Measurements from ENCODE around the gene ZCCHC24. TPM values are rescaled to one million over a fixed set of nuclear protein-coding genes. Genes with fewer than 3 reads are reported as not detected.

ZCCHC24 gene
- total RNA-seq, 1 donor from 2014 or later: 1.6 TPM

DNA sequence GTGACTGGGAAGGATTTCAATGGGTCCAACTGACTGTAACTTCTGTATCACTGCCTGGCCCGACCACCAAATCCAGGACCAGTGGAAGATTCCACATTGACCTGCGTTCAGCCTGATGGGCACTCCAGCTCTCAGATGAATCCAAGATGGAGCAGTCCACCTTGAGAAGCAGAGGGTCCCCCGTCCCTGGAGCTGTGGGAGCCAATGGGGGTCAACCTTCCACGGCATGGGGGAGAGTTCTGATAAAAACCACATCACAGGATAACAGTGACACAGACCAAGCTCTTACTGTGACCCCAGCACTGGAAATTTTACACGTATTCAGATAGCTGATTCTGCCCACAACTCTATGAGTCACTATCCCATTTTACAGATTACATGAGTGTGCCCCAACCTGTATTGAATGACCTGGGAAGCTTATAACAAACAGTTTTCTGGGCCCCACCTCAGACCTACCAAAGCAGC, 11.2 kb downstream of the ZCCHC24 start:
- no peaks in the 10 kb centered on the region for H3K36me3 Mint-ChIP-seq (ENCODE audit: insufficient read depth)
- H3K27ac Mint-ChIP-seq: no peak overlapping the region
- TF ChIP-seq, protein P1, sequence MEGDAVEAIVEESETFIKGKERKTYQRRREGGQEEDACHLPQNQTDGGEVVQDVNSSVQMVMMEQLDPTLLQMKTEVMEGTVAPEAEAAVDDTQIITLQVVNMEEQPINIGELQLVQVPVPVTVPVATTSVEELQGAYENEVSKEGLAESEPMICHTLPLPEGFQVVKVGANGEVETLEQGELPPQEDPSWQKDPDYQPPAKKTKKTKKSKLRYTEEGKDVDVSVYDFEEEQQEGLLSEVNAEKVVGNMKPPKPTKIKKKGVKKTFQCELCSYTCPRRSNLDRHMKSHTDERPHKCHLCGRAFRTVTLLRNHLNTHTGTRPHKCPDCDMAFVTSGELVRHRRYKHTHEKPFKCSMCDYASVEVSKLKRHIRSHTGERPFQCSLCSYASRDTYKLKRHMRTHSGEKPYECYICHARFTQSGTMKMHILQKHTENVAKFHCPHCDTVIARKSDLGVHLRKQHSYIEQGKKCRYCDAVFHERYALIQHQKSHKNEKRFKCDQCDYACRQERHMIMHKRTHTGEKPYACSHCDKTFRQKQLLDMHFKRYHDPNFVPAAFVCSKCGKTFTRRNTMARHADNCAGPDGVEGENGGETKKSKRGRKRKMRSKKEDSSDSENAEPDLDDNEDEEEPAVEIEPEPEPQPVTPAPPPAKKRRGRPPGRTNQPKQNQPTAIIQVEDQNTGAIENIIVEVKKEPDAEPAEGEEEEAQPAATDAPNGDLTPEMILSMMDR (IDR thresholded peaks at IDR 0.05; ENCODE audit: unreplicated experiment): no peak
- DNase-seq (ENCODE audit: low spot score, unreplicated experiment): no peak
- peaks cover 5% of the 10 kb centered on the region for H3K4me1 Mint-ChIP-seq (ENCODE audit: low read depth)
- no peaks in the 10 kb centered on the region for H3K9me3 Mint-ChIP-seq (ENCODE audit: low read depth)
- H3K27me3 Mint-ChIP-seq: peaks cover 15% of the 10 kb centered on the region
- no peak overlapping the region for H3K4me3 Mint-ChIP-seq (ENCODE audit: low read depth)

DNA sequence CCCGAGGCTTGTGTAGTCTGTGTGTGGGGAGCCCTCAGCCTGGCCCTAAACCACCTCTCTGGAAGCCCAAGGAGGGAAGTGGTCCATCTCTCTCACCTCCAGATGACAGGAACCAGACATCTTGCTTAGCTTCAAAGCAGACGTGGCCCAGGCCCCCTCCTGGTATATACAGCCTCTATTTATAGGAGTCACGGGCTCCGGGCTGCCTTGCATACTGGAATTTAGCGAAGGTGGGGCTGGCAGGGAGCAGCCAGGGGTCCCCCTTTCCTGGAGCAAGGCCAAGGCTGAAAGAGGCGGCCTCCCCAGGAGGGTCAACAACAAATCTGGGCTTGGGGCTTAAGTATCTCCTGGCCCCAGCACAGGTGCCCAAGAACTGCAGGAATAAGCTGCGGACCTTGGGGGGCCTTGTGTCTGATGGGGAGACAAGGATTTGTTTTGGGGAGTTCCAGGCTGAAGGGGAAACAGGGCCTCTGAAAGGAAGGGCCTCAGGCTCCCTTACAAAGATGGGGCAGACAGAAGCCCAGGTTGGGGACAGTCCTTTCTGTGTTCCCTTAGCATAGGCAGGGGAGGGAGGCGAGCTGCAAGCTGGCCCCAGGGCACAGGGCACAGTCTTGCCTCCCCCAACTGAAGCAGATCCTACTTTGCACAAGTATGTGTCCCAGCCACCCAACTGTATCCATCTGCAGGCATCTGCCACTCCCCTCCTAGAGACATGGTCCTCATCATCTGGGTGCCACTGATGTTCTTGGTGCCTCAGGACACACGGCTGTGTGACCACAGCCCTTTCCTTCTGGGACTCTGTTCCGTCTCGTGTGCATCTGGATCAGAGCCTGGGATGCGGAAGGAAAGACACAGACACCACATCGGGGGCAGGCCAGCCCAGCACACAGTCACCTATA, 11.9 kb downstream of the ZCCHC24 start:
- Mint-ChIP-seq H3K36me3 (ENCODE audit: insufficient read depth) (peaks cover 1% of the 10 kb centered on the region), H3K27me3 (peaks cover 15% of the 10 kb centered on the region), H3K4me1 (ENCODE audit: low read depth) (peaks cover 5% of the 10 kb centered on the region), H3K27ac (no peak overlapping the region), H3K9me3 (ENCODE audit: low read depth) (no peaks in the 10 kb centered on the region), H3K4me3 (ENCODE audit: low read depth) (no peak overlapping the region)
- TF ChIP-seq, protein P1 (IDR thresholded peaks at IDR 0.05; ENCODE audit: unreplicated experiment): no peak
- no peak for DNase-seq (ENCODE audit: low spot score, unreplicated experiment)

DNA sequence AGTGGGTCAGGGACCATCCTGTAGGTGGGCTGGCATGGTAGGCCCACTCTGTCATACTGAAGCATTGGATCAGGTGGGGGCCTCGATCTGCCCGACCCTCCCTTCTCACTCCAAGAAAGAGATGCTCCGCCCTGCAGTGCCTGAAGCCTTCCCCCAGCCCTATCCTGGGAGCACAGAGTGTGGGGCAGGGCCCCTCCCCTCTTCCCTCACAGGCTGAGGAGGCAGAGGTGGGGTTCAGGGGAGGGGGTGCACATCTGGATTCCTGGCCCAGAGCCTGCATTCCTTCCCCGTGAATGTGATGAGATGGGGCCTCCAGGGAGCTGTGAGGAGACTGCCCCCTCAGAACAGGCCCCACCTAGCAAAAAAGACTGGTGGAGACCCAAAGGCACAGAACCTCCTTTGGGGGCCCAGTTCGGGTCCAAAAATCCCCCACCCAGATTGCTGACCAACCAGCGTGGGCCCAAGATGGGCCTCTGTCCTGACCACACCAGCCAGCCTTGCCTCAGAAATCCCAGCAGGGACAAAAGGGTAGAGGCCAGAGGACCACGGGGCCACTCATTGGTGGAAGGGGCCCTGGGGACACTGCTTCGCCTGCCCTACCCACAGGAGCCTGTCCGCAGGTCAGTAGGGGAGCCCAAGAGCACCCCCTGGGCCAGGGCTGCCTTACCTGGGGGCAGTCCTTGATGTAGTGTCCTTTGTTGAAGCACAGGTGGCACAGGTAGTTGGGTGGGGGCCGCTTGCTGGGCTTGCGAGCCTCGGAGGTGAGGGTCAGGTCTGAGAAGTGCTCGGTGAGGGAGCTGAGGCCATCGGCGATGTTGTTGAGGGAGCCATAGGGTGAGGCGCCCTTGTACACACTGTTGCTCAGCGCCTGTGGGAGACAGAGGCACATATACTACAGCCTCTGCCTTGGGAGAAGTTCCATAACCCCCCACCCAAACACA, 13.3 kb downstream of the ZCCHC24 start:
- TF ChIP-seq, protein P1 (IDR thresholded peaks at IDR 0.05; ENCODE audit: unreplicated experiment): no peak
- H3K27me3 Mint-ChIP-seq: peaks cover 5% of the 10 kb centered on the region
- no peaks in the 10 kb centered on the region for H3K9me3 Mint-ChIP-seq (ENCODE audit: low read depth)
- H3K4me1 Mint-ChIP-seq (ENCODE audit: low read depth): peaks cover 5% of the 10 kb centered on the region
- H3K4me3 Mint-ChIP-seq (ENCODE audit: low read depth): no peak overlapping the region
- H3K27ac Mint-ChIP-seq: no peak overlapping the region
- peaks cover 4% of the 10 kb centered on the region for H3K36me3 Mint-ChIP-seq (ENCODE audit: insufficient read depth)
- no peak for DNase-seq (ENCODE audit: low spot score, unreplicated experiment)

DNA sequence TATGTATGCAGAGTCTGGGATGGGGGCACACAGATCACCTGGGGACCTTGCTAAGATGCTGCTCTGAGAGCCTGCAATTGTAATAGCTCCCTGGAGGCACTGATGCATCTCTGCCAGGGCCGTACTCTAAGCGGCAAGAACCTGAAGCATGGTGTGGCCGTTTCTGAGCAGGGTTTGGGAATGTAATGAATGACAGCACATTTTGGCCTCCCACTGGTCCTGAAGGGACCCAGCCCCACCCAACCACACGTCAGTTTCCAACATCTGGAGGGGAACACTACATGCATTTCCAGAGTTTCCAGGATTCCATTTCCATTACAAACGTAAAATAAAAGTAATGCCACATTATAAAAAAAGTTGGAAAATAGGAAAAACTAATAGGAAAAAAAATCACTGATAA, 14.0 kb downstream of the ZCCHC24 start:
- TF ChIP-seq, protein P1 (IDR thresholded peaks at IDR 0.05; ENCODE audit: unreplicated experiment): no peak
- H3K27me3 Mint-ChIP-seq: peaks cover 5% of the 10 kb centered on the region
- peaks cover 4% of the 10 kb centered on the region for H3K36me3 Mint-ChIP-seq (ENCODE audit: insufficient read depth)
- H3K4me3 Mint-ChIP-seq (ENCODE audit: low read depth): no peak overlapping the region
- H3K4me1 Mint-ChIP-seq (ENCODE audit: low read depth): peaks cover 5% of the 10 kb centered on the region
- H3K9me3 Mint-ChIP-seq (ENCODE audit: low read depth): no peaks in the 10 kb centered on the region
- no peak for DNase-seq (ENCODE audit: low spot score, unreplicated experiment)
- H3K27ac Mint-ChIP-seq: no peak overlapping the region

DNA sequence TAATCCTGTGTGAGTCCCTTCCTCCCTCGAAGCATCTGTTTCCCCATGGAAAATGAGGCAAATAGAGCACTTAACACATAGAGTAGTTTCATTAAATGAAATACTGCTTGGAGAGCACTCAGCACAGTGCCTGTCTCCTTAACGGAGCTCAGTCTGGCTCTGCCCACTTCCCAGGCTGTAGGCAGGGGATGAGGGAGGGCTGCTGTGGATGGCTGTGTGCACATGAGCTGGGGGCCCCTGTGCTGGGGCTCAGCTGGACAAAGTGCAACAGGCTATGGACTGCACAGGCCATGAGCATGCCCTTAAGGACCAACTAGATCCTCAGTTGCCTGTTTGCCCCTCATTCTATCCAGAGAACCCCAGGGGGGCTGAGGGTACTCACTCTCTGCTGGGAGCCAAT, 14.5 kb downstream of the ZCCHC24 start:
- TF ChIP-seq, protein P1 (IDR thresholded peaks at IDR 0.05; ENCODE audit: unreplicated experiment): no peak
- H3K9me3 Mint-ChIP-seq (ENCODE audit: low read depth): no peaks in the 10 kb centered on the region

More for the DNA sequence above, 14.5 kb downstream of the ZCCHC24 start:
- no peak overlapping the region for H3K27ac Mint-ChIP-seq
- no peak overlapping the region for H3K4me3 Mint-ChIP-seq (ENCODE audit: low read depth)
- no peak for DNase-seq (ENCODE audit: low spot score, unreplicated experiment)
- H3K27me3 Mint-ChIP-seq: peaks cover 5% of the 10 kb centered on the region
- H3K36me3 Mint-ChIP-seq (ENCODE audit: insufficient read depth): peaks cover 4% of the 10 kb centered on the region
- H3K4me1 Mint-ChIP-seq (ENCODE audit: low read depth): peaks cover 5% of the 10 kb centered on the region

Measured in progenitor cell of endocrine pancreas (in vitro differentiated cells).